Peyer's patch (tissue), 4 donors: ENCODE data around the gene ANKIB1.

Experiments
- CTCF ChIP-seq, 6 experiments: fragments of 450-650 bp in 4 of 6; fragments of 200-600 bp in 2 of 6; sonication (generic) in 1 of 6; IDR thresholded peaks; one replicate each; pipeline ENCODE4 v1.5.1; 2017 to 2019; ENCODE audit warnings: antibody characterized with exemption in 6 of 6, mild to moderate bottlenecking in 3 of 6, moderate library complexity in 1 of 6
- POLR2A ChIP-seq, 2 donors: fragments of 450-650 bp; IDR thresholded peaks; one replicate each; pipeline ENCODE4 v1.5.1; 2017; ENCODE audit warnings: antibody characterized with exemption in 2 of 2, mild to moderate bottlenecking in 2 of 2, moderate library complexity in 2 of 2

GRCh38 chr7:92368741-92369140 is 123.0 kb downstream of the ANKIB1 start:
- no peak for TF ChIP-seq CTCF (IDR thresholded peaks at IDR 0.05)
- TF ChIP-seq POLR2A (IDR thresholded peaks at IDR 0.05) = no peak
